Gastroesophageal sphincter (tissue), 3 donors: ENCODE measurements around the gene MROH2A.
"Not testable (repeated sequence)": the region's sequence is repeated elsewhere in the genome, so short reads cannot be mapped to it uniquely, and the experiment has no call there.

Experiments used
- CTCF ChIP-seq, 4 experiments: fragments of 200-600 bp in 2 of 4; fragments of 450-650 bp in 2 of 4; sonication (generic) in 1 of 4; IDR thresholded peaks; one replicate each; pipeline ENCODE4 v1.5.1; 2017 to 2019; ENCODE audit warnings: antibody characterized with exemption in 4 of 4, mild to moderate bottlenecking in 2 of 4, moderate library complexity in 2 of 4
- EP300 ChIP-seq: sonication (generic); formaldehyde crosslinking; IDR thresholded peaks from one replicate; pipeline ENCODE4 v1.6.1; 2017; ENCODE audit warnings: antibody characterized with exemption, mild to moderate bottlenecking
- POLR2A ChIP-seq, 2 donors: fragments of 450-650 bp; IDR thresholded peaks; one replicate each; pipeline ENCODE4 v1.6.1; 2017; ENCODE audit warnings: antibody characterized with exemption in 2 of 2, mild to moderate bottlenecking in 2 of 2, moderate library complexity in 1 of 2
- POLR2AphosphoS5 ChIP-seq: sonication (generic); formaldehyde crosslinking; IDR thresholded peaks from one replicate; pipeline ENCODE4 v1.6.1; 2017; ENCODE audit warnings: antibody characterized with exemption

- not testable (repeated sequence) for TF ChIP-seq CTCF (IDR thresholded peaks at IDR 0.05); POLR2A (IDR thresholded peaks at IDR 0.05); POLR2AphosphoS5; EP300
Observed at GRCh38 chr2:233745838-233746237, 32.3 kb upstream of the MROH2A start.
